Stomach (tissue), 4 donors: ENCODE data around the gene IL6ST.

Experiments used
- EP300 ChIP-seq: sonication (generic); formaldehyde crosslinking; IDR thresholded peaks from one replicate; pipeline ENCODE4 v1.6.1; 2017; ENCODE audit warnings: antibody characterized with exemption
- POLR2A ChIP-seq, 4 donors: fragments of 450-650 bp; IDR thresholded peaks; one replicate each; pipeline ENCODE4 v1.6.1; 2016; ENCODE audit warnings: antibody characterized with exemption in 4 of 4, control low read depth in 2 of 4, mild to moderate bottlenecking in 1 of 4, moderate library complexity in 1 of 4
- POLR2AphosphoS5 ChIP-seq, 3 donors: sonication (generic); formaldehyde crosslinking; IDR thresholded peaks; one replicate each; pipeline ENCODE4 v1.6.1; 2016; ENCODE audit warnings: antibody characterized with exemption in 3 of 3
- TF ChIP-seq, protein P1 (sequence below), 7 experiments: fragments of 450-650 bp in 4 of 7; fragments of 200-600 bp in 3 of 7; sonication (generic) in 3 of 7; IDR thresholded peaks; one replicate each; pipeline ENCODE4 v1.5.1; 2016 to 2019; ENCODE audit warnings: antibody characterized with exemption in 7 of 7, control low read depth in 2 of 7, mild to moderate bottlenecking in 1 of 7

DNA sequence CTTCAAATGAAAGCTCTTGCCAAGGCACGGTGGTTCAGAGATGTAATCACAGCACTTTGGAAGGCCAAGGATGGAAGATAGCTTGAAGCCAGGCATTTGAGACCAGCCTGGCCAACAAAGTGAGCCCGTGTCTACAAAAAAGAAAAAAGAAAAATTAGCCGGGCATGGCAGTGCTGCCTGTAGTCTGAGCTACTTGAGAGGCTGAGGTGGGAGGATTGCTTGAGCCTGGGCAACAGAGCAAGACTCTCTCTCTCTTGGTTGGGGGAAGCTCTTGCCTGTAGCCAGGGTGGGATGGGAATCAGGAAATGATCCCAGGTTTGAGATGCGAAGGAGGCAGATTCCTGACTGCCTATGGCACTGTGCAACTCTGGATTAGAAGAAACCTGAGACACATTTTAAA, 62.1 kb downstream of the IL6ST start:
- TF ChIP-seq POLR2A (IDR thresholded peaks at IDR 0.05) (no peak), EP300 (no peak), POLR2AphosphoS5 (IDR thresholded peaks at IDR 0.05) (no peak)
- TF ChIP-seq, protein P1, sequence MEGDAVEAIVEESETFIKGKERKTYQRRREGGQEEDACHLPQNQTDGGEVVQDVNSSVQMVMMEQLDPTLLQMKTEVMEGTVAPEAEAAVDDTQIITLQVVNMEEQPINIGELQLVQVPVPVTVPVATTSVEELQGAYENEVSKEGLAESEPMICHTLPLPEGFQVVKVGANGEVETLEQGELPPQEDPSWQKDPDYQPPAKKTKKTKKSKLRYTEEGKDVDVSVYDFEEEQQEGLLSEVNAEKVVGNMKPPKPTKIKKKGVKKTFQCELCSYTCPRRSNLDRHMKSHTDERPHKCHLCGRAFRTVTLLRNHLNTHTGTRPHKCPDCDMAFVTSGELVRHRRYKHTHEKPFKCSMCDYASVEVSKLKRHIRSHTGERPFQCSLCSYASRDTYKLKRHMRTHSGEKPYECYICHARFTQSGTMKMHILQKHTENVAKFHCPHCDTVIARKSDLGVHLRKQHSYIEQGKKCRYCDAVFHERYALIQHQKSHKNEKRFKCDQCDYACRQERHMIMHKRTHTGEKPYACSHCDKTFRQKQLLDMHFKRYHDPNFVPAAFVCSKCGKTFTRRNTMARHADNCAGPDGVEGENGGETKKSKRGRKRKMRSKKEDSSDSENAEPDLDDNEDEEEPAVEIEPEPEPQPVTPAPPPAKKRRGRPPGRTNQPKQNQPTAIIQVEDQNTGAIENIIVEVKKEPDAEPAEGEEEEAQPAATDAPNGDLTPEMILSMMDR (IDR thresholded peaks at IDR 0.05): no peak
